ENCODE data around the gene HSBP1.

Gene HSBP1

GRCh38 chr16:83818276-83818675, 10.5 kb downstream of the HSBP1 start:
- no peak overlapping the region for H3K4me3 ChIP-seq (ENCODE audit: extremely low read depth, insufficient read depth, low read length, poor library complexity, severe bottlenecking)
- 89% methylated on average over 5 of the region's 5 CpGs for WGBS, 2 experiments (ENCODE audit: insufficient coverage in 2 of 2)
- no peaks in the 10 kb centered on the region for H3K36me3 ChIP-seq (ENCODE audit: control insufficient read depth, insufficient read depth, low read length)
- H3K9me3 ChIP-seq (ENCODE audit: control insufficient read depth, low read length), result no peaks in the 10 kb centered on the region
- no peak overlapping the region for H3K27ac ChIP-seq (ENCODE audit: low read depth, low read length, severe bottlenecking)
- H3K4me1 ChIP-seq (ENCODE audit: control insufficient read depth, insufficient read depth, low read length, poor library complexity, severe bottlenecking), result peaks cover 14% of the 10 kb centered on the region

- 58 to 59% methylated on average over 5 to 6 of the region's 8 CpGs for WGBS, 2 experiments (ENCODE audit: insufficient coverage in 2 of 2)
- Histone ChIP-seq H3K27ac (ENCODE audit: low read depth, low read length, severe bottlenecking) (no peak overlapping the region), H3K9me3 (ENCODE audit: control insufficient read depth, low read length) (no peaks in the 10 kb centered on the region), H3K36me3 (ENCODE audit: control insufficient read depth, insufficient read depth, low read length) (no peaks in the 10 kb centered on the region), H3K4me1 (ENCODE audit: control insufficient read depth, insufficient read depth, low read length, poor library complexity, severe bottlenecking) (peaks cover 5% of the 10 kb centered on the region), H3K4me3 (ENCODE audit: extremely low read depth, insufficient read depth, low read length, poor library complexity, severe bottlenecking) (no peak overlapping the region)
Observed at GRCh38 chr16:83819361-83819760, 11.6 kb downstream of the HSBP1 start.

GRCh38 chr16:83826146-83826913, 18.6 kb downstream of the HSBP1 start:
- Histone ChIP-seq H3K9me3 (ENCODE audit: control insufficient read depth, low read length) (no peaks in the 10 kb centered on the region), H3K4me3 (ENCODE audit: extremely low read depth, insufficient read depth, low read length, poor library complexity, severe bottlenecking) (no peak overlapping the region), H3K4me1 (ENCODE audit: control insufficient read depth, insufficient read depth, low read length, poor library complexity, severe bottlenecking) (no peaks in the 10 kb centered on the region), H3K27ac (ENCODE audit: low read depth, low read length, severe bottlenecking) (no peak overlapping the region), H3K36me3 (ENCODE audit: control insufficient read depth, insufficient read depth, low read length) (no peaks in the 10 kb centered on the region)
- WGBS, 2 experiments (ENCODE audit: insufficient coverage in 2 of 2), result 49 to 51% methylated on average over 16 to 17 of the region's 21 CpGs

- no peak overlapping the region for H3K4me3 ChIP-seq (ENCODE audit: extremely low read depth, insufficient read depth, low read length, poor library complexity, severe bottlenecking)
- H3K4me1 ChIP-seq (ENCODE audit: control insufficient read depth, insufficient read depth, low read length, poor library complexity, severe bottlenecking), result no peaks in the 10 kb centered on the region
- 92 to 94% methylated on average over 28 to 31 of the region's 33 CpGs for WGBS, 2 experiments (ENCODE audit: insufficient coverage in 2 of 2)
- no peaks in the 10 kb centered on the region for H3K36me3 ChIP-seq (ENCODE audit: control insufficient read depth, insufficient read depth, low read length)
- no peaks in the 10 kb centered on the region for H3K9me3 ChIP-seq (ENCODE audit: control insufficient read depth, low read length)
- no peak overlapping the region for H3K27ac ChIP-seq (ENCODE audit: low read depth, low read length, severe bottlenecking)
Observed at GRCh38 chr16:83830091-83830768, 22.5 kb downstream of the HSBP1 start.

DNA sequence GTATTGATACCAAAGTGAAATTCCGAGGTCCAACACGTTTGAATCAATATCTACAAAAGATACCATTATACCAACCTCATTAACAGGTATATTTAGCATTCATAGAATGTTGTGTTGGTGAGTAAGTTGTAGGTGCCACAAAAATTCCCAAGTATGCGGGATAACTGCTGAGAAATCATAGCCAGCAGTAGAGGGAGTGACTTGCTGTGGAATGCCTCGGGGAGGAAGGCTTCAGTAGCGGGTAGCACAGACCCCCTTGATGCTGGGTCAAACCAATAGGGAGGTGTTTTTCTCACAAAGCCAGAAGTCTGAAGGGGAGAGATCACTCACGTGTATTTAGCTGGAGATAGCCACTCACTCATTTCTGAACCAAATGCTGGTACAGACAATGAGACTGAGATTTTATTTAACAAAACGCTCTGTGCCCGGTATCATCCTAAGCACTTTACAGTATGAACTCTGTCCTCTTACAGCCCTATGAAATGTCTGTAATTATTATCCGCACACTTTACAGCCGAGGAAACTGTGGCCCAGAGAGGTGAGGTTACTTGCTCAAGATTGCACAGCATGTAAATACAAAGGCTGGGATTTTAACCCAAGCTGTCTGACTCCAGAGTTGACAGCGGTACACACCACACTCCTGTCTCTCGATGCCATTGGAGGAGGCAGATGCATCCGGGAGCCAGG, 23.1 kb downstream of the HSBP1 start:
- Histone ChIP-seq H3K9me3 (ENCODE audit: control insufficient read depth, low read length) (no peaks in the 10 kb centered on the region), H3K4me1 (ENCODE audit: control insufficient read depth, insufficient read depth, low read length, poor library complexity, severe bottlenecking) (peaks cover 4% of the 10 kb centered on the region), H3K4me3 (ENCODE audit: extremely low read depth, insufficient read depth, low read length, poor library complexity, severe bottlenecking) (no peak overlapping the region), H3K27ac (ENCODE audit: low read depth, low read length, severe bottlenecking) (no peak overlapping the region), H3K36me3 (ENCODE audit: control insufficient read depth, insufficient read depth, low read length) (no peaks in the 10 kb centered on the region)
- WGBS, 2 experiments (ENCODE audit: insufficient coverage in 2 of 2), result 83 to 85% methylated on average over 8 to 9 of the region's 13 CpGs

GRCh38 chr16:83831456-83831987, 23.7 kb downstream of the HSBP1 start:
- Histone ChIP-seq H3K27ac (ENCODE audit: low read depth, low read length, severe bottlenecking) (no peak overlapping the region), H3K4me3 (ENCODE audit: extremely low read depth, insufficient read depth, low read length, poor library complexity, severe bottlenecking) (no peak overlapping the region), H3K9me3 (ENCODE audit: control insufficient read depth, low read length) (no peaks in the 10 kb centered on the region), H3K4me1 (ENCODE audit: control insufficient read depth, insufficient read depth, low read length, poor library complexity, severe bottlenecking) (peaks cover 8% of the 10 kb centered on the region), H3K36me3 (ENCODE audit: control insufficient read depth, insufficient read depth, low read length) (no peaks in the 10 kb centered on the region)
- WGBS, 2 experiments (ENCODE audit: insufficient coverage in 2 of 2), result 20% methylated on average over 1 of the region's 5 CpGs; no CpG with 5 or more reads in 1 of the 2 experiments

- Histone ChIP-seq H3K9me3 (ENCODE audit: control insufficient read depth, low read length) (no peaks in the 10 kb centered on the region), H3K36me3 (ENCODE audit: control insufficient read depth, insufficient read depth, low read length) (no peaks in the 10 kb centered on the region), H3K4me1 (ENCODE audit: control insufficient read depth, insufficient read depth, low read length, poor library complexity, severe bottlenecking) (peaks cover 8% of the 10 kb centered on the region), H3K4me3 (ENCODE audit: extremely low read depth, insufficient read depth, low read length, poor library complexity, severe bottlenecking) (no peak overlapping the region), H3K27ac (ENCODE audit: low read depth, low read length, severe bottlenecking) (no peak overlapping the region)
- 88 to 96% methylated on average over 2 of the region's 2 CpGs for WGBS, 2 experiments (ENCODE audit: insufficient coverage in 2 of 2)
Observed at GRCh38 chr16:83833921-83834320, 26.1 kb downstream of the HSBP1 start.

DNA sequence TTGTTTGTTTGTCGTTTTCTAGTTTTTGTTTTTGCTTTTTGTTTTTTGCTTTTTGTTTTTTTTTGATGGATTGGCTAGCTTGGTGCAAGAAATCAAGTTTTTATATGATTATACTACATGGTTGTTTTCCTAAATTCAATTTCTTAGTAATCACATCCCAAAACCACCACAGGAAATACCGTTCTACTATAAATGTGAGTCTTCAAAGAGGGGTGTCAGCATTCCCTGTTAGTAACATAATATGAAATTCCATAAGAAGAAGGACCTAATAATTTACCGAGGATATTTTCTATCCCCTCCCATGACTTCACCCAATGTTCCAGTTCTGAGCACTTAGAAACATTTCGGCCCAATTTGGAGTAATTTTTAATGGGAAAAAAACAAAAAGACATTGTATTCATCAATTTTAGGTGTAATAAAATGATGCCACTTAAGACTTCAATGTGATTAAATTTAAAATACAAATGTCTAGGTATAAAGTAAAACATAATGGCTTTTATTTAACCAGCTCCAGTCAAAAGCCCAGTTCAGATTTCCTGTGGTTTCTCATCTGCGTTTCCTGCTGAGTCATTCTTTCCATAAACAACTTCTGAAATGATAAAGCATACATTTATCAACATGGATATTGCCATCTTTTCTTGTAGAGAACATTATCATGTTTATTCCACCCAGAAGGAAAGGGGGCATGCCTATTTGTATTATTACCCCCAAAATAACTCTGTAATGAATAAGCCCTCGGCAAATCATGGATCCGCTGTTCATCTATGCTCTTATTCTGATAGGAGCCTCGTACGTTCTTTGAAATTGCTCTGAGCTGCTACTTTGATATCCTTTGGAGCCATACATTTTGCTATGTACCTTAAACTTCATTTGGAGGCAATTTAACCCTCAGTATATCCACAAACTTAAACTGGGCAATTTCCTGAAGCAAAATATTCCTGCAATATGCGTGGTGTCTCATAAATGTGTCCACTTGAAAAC, 28.1 kb downstream of the HSBP1 start:
- H3K36me3 ChIP-seq (ENCODE audit: control insufficient read depth, insufficient read depth, low read length), result no peaks in the 10 kb centered on the region
- no peak overlapping the region for H3K4me3 ChIP-seq (ENCODE audit: extremely low read depth, insufficient read depth, low read length, poor library complexity, severe bottlenecking)
- 88 to 96% methylated on average over 5 to 7 of the region's 10 CpGs for WGBS, 2 experiments (ENCODE audit: insufficient coverage in 2 of 2)
- H3K9me3 ChIP-seq (ENCODE audit: control insufficient read depth, low read length), result no peaks in the 10 kb centered on the region
- peaks cover 8% of the 10 kb centered on the region for H3K4me1 ChIP-seq (ENCODE audit: control insufficient read depth, insufficient read depth, low read length, poor library complexity, severe bottlenecking)
- peak overlapping the region; percentile 55 for H3K27ac ChIP-seq (ENCODE audit: low read depth, low read length, severe bottlenecking)

- no peaks in the 10 kb centered on the region for H3K9me3 ChIP-seq (ENCODE audit: control insufficient read depth, low read length)
- no peak overlapping the region for H3K4me3 ChIP-seq (ENCODE audit: extremely low read depth, insufficient read depth, low read length, poor library complexity, severe bottlenecking)
- WGBS, 2 experiments (ENCODE audit: insufficient coverage in 2 of 2), result 84 to 97% methylated on average over 3 of the region's 4 CpGs
- H3K27ac ChIP-seq (ENCODE audit: low read depth, low read length, severe bottlenecking), result no peak overlapping the region
- H3K4me1 ChIP-seq (ENCODE audit: control insufficient read depth, insufficient read depth, low read length, poor library complexity, severe bottlenecking), result peaks cover 8% of the 10 kb centered on the region
- H3K36me3 ChIP-seq (ENCODE audit: control insufficient read depth, insufficient read depth, low read length), result no peaks in the 10 kb centered on the region
Observed at GRCh38 chr16:83837566-83837965, 29.8 kb downstream of the HSBP1 start.

GRCh38 chr16:83838151-83838550, 30.4 kb downstream of the HSBP1 start:
- WGBS, 2 experiments (ENCODE audit: insufficient coverage in 2 of 2), result 97 to 100% methylated on average over 4 of the region's 4 CpGs
- no peaks in the 10 kb centered on the region for H3K9me3 ChIP-seq (ENCODE audit: control insufficient read depth, low read length)
- no peaks in the 10 kb centered on the region for H3K36me3 ChIP-seq (ENCODE audit: control insufficient read depth, insufficient read depth, low read length)
- peaks cover 8% of the 10 kb centered on the region for H3K4me1 ChIP-seq (ENCODE audit: control insufficient read depth, insufficient read depth, low read length, poor library complexity, severe bottlenecking)
- H3K27ac ChIP-seq (ENCODE audit: low read depth, low read length, severe bottlenecking), result no peak overlapping the region
- no peak overlapping the region for H3K4me3 ChIP-seq (ENCODE audit: extremely low read depth, insufficient read depth, low read length, poor library complexity, severe bottlenecking)
